ENCODE measurements around the gene PWWP2A. TPM values are rescaled to one million over a fixed set of nuclear protein-coding genes. Genes with fewer than 3 reads are reported as not detected.
"Not testable (repeated sequence)": the region's sequence is repeated elsewhere in the genome, so short reads cannot be mapped to it uniquely, and the experiment has no call there.

PWWP2A gene
- total RNA-seq, 1 experiment from 2014 or later: 61.1 TPM

DNA sequence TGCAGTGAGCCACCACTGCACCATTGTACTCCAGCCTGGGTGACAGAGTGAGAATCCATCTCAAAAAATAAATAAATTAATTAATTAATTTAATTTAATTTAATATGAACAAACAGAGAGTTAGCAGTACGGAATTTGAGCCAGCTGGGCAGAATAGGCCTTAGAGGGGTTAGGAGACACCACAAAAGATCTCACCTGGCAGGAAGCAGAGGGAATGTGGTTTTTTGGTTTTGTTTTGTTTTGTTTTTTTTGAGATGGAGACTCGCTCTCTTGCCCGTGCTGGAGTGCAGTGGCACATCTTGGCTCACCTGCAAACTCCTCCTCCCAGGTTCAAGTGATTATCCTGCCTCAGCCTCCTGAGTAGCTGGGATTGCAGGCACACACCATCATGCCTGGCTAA, 31.8 kb upstream of the PWWP2A start:
- Mint-ChIP-seq H3K27ac (no peak overlapping the region), H3K36me3 (no peaks in the 10 kb centered on the region), H3K9me3 (peaks cover 4% of the 10 kb centered on the region; the same call in 1 of the 2 replicates), H3K27me3 (ENCODE audit: low read depth) (no peaks in the 10 kb centered on the region), H3K4me1 (peaks cover 12% of the 10 kb centered on the region), H3K4me3 (no peak overlapping the region)
- ChIA-PET CTCF (no interaction called here), POLR2A (no interaction called here)
- no peak for ATAC-seq
- no peak for DNase-seq (ENCODE audit: low spot score)
- TF ChIP-seq HMGA2 (CRISPR knock-in tag; IDR thresholded peaks at IDR 0.05) (no peak), IRF2 (CRISPR knock-in tag; IDR thresholded peaks at IDR 0.05; ENCODE audit: borderline replicate concordance, low read depth) (no peak)
- TF ChIP-seq, protein P1, sequence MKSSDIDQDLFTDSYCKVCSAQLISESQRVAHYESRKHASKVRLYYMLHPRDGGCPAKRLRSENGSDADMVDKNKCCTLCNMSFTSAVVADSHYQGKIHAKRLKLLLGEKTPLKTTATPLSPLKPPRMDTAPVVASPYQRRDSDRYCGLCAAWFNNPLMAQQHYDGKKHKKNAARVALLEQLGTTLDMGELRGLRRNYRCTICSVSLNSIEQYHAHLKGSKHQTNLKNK (CRISPR knock-in tag; IDR thresholded peaks at IDR 0.05): no peak
- TF ChIP-seq, protein P2, sequence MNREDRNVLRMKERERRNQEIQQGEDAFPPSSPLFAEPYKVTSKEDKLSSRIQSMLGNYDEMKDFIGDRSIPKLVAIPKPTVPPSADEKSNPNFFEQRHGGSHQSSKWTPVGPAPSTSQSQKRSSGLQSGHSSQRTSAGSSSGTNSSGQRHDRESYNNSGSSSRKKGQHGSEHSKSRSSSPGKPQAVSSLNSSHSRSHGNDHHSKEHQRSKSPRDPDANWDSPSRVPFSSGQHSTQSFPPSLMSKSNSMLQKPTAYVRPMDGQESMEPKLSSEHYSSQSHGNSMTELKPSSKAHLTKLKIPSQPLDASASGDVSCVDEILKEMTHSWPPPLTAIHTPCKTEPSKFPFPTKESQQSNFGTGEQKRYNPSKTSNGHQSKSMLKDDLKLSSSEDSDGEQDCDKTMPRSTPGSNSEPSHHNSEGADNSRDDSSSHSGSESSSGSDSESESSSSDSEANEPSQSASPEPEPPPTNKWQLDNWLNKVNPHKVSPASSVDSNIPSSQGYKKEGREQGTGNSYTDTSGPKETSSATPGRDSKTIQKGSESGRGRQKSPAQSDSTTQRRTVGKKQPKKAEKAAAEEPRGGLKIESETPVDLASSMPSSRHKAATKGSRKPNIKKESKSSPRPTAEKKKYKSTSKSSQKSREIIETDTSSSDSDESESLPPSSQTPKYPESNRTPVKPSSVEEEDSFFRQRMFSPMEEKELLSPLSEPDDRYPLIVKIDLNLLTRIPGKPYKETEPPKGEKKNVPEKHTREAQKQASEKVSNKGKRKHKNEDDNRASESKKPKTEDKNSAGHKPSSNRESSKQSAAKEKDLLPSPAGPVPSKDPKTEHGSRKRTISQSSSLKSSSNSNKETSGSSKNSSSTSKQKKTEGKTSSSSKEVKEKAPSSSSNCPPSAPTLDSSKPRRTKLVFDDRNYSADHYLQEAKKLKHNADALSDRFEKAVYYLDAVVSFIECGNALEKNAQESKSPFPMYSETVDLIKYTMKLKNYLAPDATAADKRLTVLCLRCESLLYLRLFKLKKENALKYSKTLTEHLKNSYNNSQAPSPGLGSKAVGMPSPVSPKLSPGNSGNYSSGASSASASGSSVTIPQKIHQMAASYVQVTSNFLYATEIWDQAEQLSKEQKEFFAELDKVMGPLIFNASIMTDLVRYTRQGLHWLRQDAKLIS (CRISPR knock-in tag; IDR thresholded peaks at IDR 0.05; ENCODE audit: borderline replicate concordance): no peak
- TF ChIP-seq, protein P3, sequence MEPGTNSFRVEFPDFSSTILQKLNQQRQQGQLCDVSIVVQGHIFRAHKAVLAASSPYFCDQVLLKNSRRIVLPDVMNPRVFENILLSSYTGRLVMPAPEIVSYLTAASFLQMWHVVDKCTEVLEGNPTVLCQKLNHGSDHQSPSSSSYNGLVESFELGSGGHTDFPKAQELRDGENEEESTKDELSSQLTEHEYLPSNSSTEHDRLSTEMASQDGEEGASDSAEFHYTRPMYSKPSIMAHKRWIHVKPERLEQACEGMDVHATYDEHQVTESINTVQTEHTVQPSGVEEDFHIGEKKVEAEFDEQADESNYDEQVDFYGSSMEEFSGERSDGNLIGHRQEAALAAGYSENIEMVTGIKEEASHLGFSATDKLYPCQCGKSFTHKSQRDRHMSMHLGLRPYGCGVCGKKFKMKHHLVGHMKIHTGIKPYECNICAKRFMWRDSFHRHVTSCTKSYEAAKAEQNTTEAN (CRISPR knock-in tag; IDR thresholded peaks at IDR 0.05): no peak

DNA sequence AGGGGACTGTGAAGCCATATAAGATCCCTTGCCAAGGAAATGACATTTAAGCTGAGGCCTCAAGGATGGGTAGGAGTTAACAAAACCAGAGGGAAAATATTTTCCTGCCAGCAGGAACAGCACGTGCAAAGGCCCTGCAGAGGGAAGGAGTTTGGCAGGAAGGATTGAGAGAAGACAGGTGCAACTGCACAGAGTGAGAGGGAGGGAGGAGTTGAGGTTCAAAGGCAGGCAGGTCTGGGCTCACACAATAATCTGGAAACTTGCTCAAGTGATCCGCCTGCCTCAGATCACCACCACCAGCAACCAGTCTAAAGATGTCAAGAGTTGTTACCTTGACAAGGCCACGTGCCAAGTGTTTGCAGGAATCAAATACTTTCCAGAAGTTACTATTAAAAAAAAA, 31.1 kb upstream of the PWWP2A start:
- ChIA-PET POLR2A (no interaction called here), CTCF (interaction anchor here (1.1 kb wide), 1 partner anchor 69 kb away, joined by 5 read pairs; no protein-coding TSS in a partner anchor)
- H3K4me1 Mint-ChIP-seq: peaks cover 12% of the 10 kb centered on the region
- no peaks in the 10 kb centered on the region for H3K36me3 Mint-ChIP-seq
- H3K27me3 Mint-ChIP-seq (ENCODE audit: low read depth): no peaks in the 10 kb centered on the region
- no peak overlapping the region for H3K27ac Mint-ChIP-seq
- DNase-seq (ENCODE audit: low spot score) (no peak), ATAC-seq (no peak)
- TF ChIP-seq, protein P4, sequence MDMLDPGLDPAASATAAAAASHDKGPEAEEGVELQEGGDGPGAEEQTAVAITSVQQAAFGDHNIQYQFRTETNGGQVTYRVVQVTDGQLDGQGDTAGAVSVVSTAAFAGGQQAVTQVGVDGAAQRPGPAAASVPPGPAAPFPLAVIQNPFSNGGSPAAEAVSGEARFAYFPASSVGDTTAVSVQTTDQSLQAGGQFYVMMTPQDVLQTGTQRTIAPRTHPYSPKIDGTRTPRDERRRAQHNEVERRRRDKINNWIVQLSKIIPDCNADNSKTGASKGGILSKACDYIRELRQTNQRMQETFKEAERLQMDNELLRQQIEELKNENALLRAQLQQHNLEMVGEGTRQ (CRISPR knock-in tag; IDR thresholded peaks at IDR 0.05): no peak
- no peak for TF ChIP-seq RORB (CRISPR knock-in tag; IDR thresholded peaks at IDR 0.05)
- TF ChIP-seq SP1 (CRISPR knock-in tag; conservative IDR thresholded peaks at IDR 0.05): no peak
- no peak for TF ChIP-seq ZBTB21 (CRISPR knock-in tag; IDR thresholded peaks at IDR 0.05; ENCODE audit: borderline replicate concordance)
- TF ChIP-seq, protein P5, sequence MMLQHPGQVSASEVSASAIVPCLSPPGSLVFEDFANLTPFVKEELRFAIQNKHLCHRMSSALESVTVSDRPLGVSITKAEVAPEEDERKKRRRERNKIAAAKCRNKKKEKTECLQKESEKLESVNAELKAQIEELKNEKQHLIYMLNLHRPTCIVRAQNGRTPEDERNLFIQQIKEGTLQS (CRISPR knock-in tag; conservative IDR thresholded peaks at IDR 0.05): no peak
- TF ChIP-seq, protein P6, sequence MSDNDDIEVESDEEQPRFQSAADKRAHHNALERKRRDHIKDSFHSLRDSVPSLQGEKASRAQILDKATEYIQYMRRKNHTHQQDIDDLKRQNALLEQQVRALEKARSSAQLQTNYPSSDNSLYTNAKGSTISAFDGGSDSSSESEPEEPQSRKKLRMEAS (CRISPR knock-in tag; IDR thresholded peaks at IDR 0.05): no peak
- TF ChIP-seq ZNF423 (CRISPR knock-in tag; IDR thresholded peaks at IDR 0.05): no peak
- TF ChIP-seq, protein P7, sequence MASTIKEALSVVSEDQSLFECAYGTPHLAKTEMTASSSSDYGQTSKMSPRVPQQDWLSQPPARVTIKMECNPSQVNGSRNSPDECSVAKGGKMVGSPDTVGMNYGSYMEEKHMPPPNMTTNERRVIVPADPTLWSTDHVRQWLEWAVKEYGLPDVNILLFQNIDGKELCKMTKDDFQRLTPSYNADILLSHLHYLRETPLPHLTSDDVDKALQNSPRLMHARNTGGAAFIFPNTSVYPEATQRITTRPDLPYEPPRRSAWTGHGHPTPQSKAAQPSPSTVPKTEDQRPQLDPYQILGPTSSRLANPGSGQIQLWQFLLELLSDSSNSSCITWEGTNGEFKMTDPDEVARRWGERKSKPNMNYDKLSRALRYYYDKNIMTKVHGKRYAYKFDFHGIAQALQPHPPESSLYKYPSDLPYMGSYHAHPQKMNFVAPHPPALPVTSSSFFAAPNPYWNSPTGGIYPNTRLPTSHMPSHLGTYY (CRISPR knock-in tag; IDR thresholded peaks at IDR 0.05): no peak
- no peak for TF ChIP-seq MYBL2 (CRISPR knock-in tag; IDR thresholded peaks at IDR 0.05)
- no peak for TF ChIP-seq NFATC4 (CRISPR knock-in tag; IDR thresholded peaks at IDR 0.05)
- TF ChIP-seq SOX15 (CRISPR knock-in tag; IDR thresholded peaks at IDR 0.05): no peak
- no peak for TF ChIP-seq ETV6 (CRISPR knock-in tag; IDR thresholded peaks at IDR 0.05)
- TF ChIP-seq, protein P8, sequence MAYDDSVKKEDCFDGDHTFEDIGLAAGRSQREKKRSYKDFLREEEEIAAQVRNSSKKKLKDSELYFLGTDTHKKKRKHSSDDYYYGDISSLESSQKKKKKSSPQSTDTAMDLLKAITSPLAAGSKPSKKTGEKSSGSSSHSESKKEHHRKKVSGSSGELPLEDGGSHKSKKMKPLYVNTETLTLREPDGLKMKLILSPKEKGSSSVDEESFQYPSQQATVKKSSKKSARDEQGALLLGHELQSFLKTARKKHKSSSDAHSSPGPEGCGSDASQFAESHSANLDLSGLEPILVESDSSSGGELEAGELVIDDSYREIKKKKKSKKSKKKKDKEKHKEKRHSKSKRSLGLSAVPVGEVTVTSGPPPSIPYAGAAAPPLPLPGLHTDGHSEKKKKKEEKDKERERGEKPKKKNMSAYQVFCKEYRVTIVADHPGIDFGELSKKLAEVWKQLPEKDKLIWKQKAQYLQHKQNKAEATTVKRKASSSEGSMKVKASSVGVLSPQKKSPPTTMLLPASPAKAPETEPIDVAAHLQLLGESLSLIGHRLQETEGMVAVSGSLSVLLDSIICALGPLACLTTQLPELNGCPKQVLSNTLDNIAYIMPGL (CRISPR knock-in tag; IDR thresholded peaks at IDR 0.05): no peak
- TF ChIP-seq FOXK1 (CRISPR knock-in tag; IDR thresholded peaks at IDR 0.05): no peak
- no peak for TF ChIP-seq FOXJ3 (CRISPR knock-in tag; IDR thresholded peaks at IDR 0.05; ENCODE audit: borderline replicate concordance)
- H3K9me3 Mint-ChIP-seq: peaks cover 4% of the 10 kb centered on the region; the same call in 1 of the 2 replicates
- no peak overlapping the region for H3K4me3 Mint-ChIP-seq

DNA sequence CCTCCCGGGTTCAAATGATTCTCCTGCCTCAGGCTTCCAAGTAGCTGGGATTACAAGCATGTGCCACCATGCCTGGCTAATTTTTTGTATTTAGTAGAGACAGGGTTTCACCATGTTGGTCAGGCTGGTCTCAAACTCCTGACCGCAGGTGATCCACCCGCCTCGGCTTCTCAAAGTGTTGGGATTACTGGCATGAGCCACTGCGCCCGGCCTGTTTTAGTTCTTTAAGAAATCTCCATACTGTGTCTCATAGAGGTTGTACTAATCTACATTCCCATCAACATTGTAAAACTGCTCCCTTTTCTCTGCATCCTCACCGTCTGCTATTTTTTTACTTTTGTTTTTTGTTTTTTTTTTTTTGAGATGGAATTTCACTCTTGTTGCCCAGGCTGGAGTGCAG, 25.2 kb upstream of the PWWP2A start:
- CTCF ChIA-PET: interaction anchor here (0.6 kb wide), 1 partner anchor 53 kb away, joined by 3 read pairs; no protein-coding TSS in a partner anchor
- peaks cover 12% of the 10 kb centered on the region for H3K4me1 Mint-ChIP-seq
- H3K9me3 Mint-ChIP-seq; H3K27ac Mint-ChIP-seq; H3K36me3 Mint-ChIP-seq; ATAC-seq; H3K27me3 Mint-ChIP-seq (ENCODE audit: low read depth); POLR2A ChIA-PET; DNase-seq (ENCODE audit: low spot score); H3K4me3 Mint-ChIP-seq: not testable (repeated sequence)

All from WTC11 (cell line).